HL-60 (cell line): ENCODE measurements around the gene MND1.

Experiments used
- DNase-seq, 2 experiments: peaks; one replicate each; pipeline ENCODE4 v3.0.0-alpha.2; 2010 to 2020; ENCODE audit warnings: low read depth in 1 of 2, low spot score in 1 of 2
- H3K27ac ChIP-seq: fragments of 250-450 bp; sonication (Bioruptor Pico); replicated peaks from 2 replicates; pipeline ENCODE4 v1.5.1; 2020; ENCODE audit warnings: mild to moderate bottlenecking, moderate library complexity
- H3K27me3 ChIP-seq: fragments of 250-450 bp; sonication (Bioruptor Pico); 2 replicates; pipeline ENCODE4 v1.5.1; 2021; ENCODE audit warnings: mild to moderate bottlenecking, moderate library complexity; ENCODE audit not compliant: insufficient read depth, poor library complexity, severe bottlenecking
- H3K4me3 ChIP-seq: replicated peaks from 2 replicates; pipeline ENCODE4 v1.5.1; 2011; ENCODE audit warnings: mild to moderate bottlenecking, control low read depth, low read length; ENCODE audit not compliant: insufficient read depth
- GABPA ChIP-seq: IDR thresholded peaks from 2 replicates; pipeline ENCODE4 v1.6.1; 2012; ENCODE audit warnings: low read depth
- POLR2AphosphoS5 ChIP-seq: IDR thresholded peaks from 2 replicates; pipeline ENCODE4 v1.6.1; 2012; ENCODE audit warnings: low read depth
- SPI1 ChIP-seq: IDR thresholded peaks from 2 replicates; pipeline ENCODE4 v1.6.1; 2012; ENCODE audit warnings: low read depth, mild to moderate bottlenecking, borderline replicate concordance
- TF ChIP-seq, protein P1 (sequence below): IDR thresholded peaks from one replicate; pipeline ENCODE4 v1.5.1; 2011; ENCODE audit warnings: low read length, control low read depth, inconsistent platforms; ENCODE audit not compliant: insufficient read depth
- TF ChIP-seq, protein P2 (sequence below): IDR thresholded peaks from 2 replicates; pipeline ENCODE4 v1.6.1; 2012; ENCODE audit warnings: low read depth; ENCODE audit not compliant: insufficient replicate concordance

MND1 gene

DNA sequence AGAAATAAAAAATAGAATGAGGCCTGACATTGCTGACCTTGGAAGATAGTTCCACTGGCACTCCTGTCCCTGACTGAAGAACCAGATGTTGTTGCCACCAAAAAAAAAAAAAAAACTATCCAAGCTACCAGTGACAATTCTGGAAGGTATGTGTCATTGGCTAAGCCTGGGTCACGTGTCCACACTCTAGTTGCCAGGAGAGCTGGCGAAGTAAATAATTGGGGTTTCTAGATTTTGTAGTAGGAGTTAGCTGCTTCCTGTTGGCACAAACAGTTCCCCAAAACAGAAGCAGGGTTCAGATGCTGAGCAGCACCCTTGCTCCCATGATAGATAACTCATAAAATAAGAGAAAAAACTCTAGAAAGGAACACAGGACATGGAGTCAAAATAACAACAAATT is 20.5 kb downstream of the MND1 start:
- TF ChIP-seq, protein P1, sequence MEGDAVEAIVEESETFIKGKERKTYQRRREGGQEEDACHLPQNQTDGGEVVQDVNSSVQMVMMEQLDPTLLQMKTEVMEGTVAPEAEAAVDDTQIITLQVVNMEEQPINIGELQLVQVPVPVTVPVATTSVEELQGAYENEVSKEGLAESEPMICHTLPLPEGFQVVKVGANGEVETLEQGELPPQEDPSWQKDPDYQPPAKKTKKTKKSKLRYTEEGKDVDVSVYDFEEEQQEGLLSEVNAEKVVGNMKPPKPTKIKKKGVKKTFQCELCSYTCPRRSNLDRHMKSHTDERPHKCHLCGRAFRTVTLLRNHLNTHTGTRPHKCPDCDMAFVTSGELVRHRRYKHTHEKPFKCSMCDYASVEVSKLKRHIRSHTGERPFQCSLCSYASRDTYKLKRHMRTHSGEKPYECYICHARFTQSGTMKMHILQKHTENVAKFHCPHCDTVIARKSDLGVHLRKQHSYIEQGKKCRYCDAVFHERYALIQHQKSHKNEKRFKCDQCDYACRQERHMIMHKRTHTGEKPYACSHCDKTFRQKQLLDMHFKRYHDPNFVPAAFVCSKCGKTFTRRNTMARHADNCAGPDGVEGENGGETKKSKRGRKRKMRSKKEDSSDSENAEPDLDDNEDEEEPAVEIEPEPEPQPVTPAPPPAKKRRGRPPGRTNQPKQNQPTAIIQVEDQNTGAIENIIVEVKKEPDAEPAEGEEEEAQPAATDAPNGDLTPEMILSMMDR, result no peak
- TF ChIP-seq, protein P2, sequence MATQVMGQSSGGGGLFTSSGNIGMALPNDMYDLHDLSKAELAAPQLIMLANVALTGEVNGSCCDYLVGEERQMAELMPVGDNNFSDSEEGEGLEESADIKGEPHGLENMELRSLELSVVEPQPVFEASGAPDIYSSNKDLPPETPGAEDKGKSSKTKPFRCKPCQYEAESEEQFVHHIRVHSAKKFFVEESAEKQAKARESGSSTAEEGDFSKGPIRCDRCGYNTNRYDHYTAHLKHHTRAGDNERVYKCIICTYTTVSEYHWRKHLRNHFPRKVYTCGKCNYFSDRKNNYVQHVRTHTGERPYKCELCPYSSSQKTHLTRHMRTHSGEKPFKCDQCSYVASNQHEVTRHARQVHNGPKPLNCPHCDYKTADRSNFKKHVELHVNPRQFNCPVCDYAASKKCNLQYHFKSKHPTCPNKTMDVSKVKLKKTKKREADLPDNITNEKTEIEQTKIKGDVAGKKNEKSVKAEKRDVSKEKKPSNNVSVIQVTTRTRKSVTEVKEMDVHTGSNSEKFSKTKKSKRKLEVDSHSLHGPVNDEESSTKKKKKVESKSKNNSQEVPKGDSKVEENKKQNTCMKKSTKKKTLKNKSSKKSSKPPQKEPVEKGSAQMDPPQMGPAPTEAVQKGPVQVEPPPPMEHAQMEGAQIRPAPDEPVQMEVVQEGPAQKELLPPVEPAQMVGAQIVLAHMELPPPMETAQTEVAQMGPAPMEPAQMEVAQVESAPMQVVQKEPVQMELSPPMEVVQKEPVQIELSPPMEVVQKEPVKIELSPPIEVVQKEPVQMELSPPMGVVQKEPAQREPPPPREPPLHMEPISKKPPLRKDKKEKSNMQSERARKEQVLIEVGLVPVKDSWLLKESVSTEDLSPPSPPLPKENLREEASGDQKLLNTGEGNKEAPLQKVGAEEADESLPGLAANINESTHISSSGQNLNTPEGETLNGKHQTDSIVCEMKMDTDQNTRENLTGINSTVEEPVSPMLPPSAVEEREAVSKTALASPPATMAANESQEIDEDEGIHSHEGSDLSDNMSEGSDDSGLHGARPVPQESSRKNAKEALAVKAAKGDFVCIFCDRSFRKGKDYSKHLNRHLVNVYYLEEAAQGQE, result no peak
- TF ChIP-seq SPI1, result no peak
- TF ChIP-seq GABPA, result no peak
- TF ChIP-seq POLR2AphosphoS5, result no peak
- Histone ChIP-seq H3K27me3 (no peaks in the 10 kb centered on the region), H3K4me3 (no peak overlapping the region), H3K27ac (no peak overlapping the region)
- DNase-seq, result no peak

DNA sequence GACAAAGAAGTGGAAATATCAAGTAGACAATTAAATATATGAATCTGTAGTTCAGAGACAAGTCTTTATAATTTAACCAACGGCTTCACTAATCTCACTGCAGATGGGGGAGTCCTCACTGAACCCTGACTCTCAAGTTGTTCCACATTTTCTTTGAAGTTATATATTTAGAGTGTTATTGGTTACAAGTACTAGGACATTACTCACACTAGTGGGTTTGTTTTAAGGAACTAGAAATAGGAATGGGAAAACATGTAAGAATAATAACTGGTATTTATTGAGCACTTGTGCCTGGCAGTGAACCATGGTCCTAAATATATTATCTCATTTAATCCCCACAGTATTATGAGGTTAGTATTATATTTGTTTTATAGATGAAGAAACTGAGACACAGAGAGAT is 22.0 kb downstream of the MND1 start:
- Histone ChIP-seq H3K27ac (no peak overlapping the region), H3K4me3 (no peak overlapping the region), H3K27me3 (no peaks in the 10 kb centered on the region)
- DNase-seq, result no peak
- TF ChIP-seq SPI1, result no peak
- TF ChIP-seq GABPA, result no peak
- TF ChIP-seq, protein P2, result no peak
- TF ChIP-seq, protein P1, result no peak
- TF ChIP-seq POLR2AphosphoS5, result no peak

DNA sequence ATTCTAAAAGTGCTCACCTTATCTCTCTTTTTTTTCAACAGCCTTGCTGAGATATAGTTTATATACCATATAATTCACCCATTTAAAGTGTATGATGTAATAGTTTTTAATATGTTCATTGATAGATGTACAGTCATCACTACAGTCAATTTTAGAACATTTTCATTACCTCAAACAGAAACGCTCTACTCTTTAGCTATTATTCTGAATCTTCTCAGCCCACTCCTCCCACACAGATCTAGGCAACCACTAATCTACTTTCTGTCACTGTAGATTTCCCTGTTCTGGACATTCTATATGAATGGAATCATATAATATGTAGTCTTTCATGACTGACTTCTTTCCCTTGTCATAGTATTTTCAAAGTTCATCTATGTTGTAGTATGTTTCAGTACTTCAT is 22.6 kb downstream of the MND1 start:
- TF ChIP-seq, protein P2, result no peak
- TF ChIP-seq SPI1 (no peak), GABPA (no peak), POLR2AphosphoS5 (no peak)
- TF ChIP-seq, protein P1, result no peak
- Histone ChIP-seq H3K27me3 (no peaks in the 10 kb centered on the region), H3K27ac (no peak overlapping the region), H3K4me3 (no peak overlapping the region)
- DNase-seq, result no peak
